SK-N-SH treated with all-trans-retinoic acid at 6 μM for 48 hours (cell line): Measurements from ENCODE around the gene LINC00237.

Experiments
- ATAC-seq: fragments of 200-7000 bp; cut with Tn5 transposase; 3 replicates; pipeline ENCODE4 v1.9.1; 2020; ENCODE audit warnings: mild to moderate bottlenecking, moderate library complexity
- ARNTL ChIP-seq: fragments of 450-650 bp; formaldehyde crosslinking; IDR thresholded peaks from 2 replicates; pipeline ENCODE4 v1.5.0; 2020; ENCODE audit warnings: low read depth, mild to moderate bottlenecking, moderate library complexity, borderline replicate concordance
- CSDC2 ChIP-seq: fragments of 250-450 bp; sonication (Bioruptor Pico); IDR thresholded peaks from 2 replicates; pipeline ENCODE4 v1.5.0; 2020; ENCODE audit warnings: mild to moderate bottlenecking, moderate library complexity
- ESRRG ChIP-seq: fragments of 250-450 bp; sonication (Bioruptor Pico); IDR thresholded peaks from 2 replicates; pipeline ENCODE4 v1.6.1; 2021; ENCODE audit warnings: mild to moderate bottlenecking
- GLIS3 ChIP-seq: fragments of 250-450 bp; sonication (Bioruptor Pico); IDR thresholded peaks from 2 replicates; pipeline ENCODE4 v1.5.0; 2020; ENCODE audit warnings: mild to moderate bottlenecking, moderate library complexity
- ISL1 ChIP-seq: fragments of 250-450 bp; sonication (Bioruptor Pico); IDR thresholded peaks from 2 replicates; pipeline ENCODE4 v2.1.2; 2022; ENCODE audit warnings: mild to moderate bottlenecking, moderate library complexity
- OSR1 ChIP-seq: fragments of 250-450 bp; sonication (Bioruptor Pico); IDR thresholded peaks from 2 replicates; pipeline ENCODE4 v1.8.0; 2022; ENCODE audit warnings: moderate library complexity, mild to moderate bottlenecking, inconsistent platforms
- PPARA ChIP-seq: fragments of 250-450 bp; sonication (Bioruptor Pico); IDR thresholded peaks from 2 replicates; pipeline ENCODE4 v1.5.0; 2020; ENCODE audit warnings: mild to moderate bottlenecking, borderline replicate concordance
- RARB ChIP-seq: fragments of 250-450 bp; sonication (Bioruptor Pico); IDR thresholded peaks from 2 replicates; pipeline ENCODE4 v1.8.0; 2021; ENCODE audit warnings: mild to moderate bottlenecking, moderate library complexity
- SNAI2 ChIP-seq: fragments of 250-450 bp; sonication (Bioruptor Pico); IDR thresholded peaks from 2 replicates; pipeline ENCODE4 v1.5.0; 2020; ENCODE audit warnings: mild to moderate bottlenecking, moderate library complexity
- TCF4 ChIP-seq: fragments of 250-450 bp; sonication (Bioruptor Pico); IDR thresholded peaks from 2 replicates; pipeline ENCODE4 v1.8.0; 2021; ENCODE audit warnings: mild to moderate bottlenecking, moderate library complexity, borderline replicate concordance
- TOX ChIP-seq: fragments of 250-450 bp; sonication (Bioruptor Pico); IDR thresholded peaks from 2 replicates; pipeline ENCODE4 v1.8.0; 2021; ENCODE audit warnings: mild to moderate bottlenecking, moderate library complexity, borderline replicate concordance
- ZFP3 ChIP-seq: fragments of 250-450 bp; sonication (Bioruptor Pico); IDR thresholded peaks from 2 replicates; pipeline ENCODE4 v1.5.0; 2020; ENCODE audit warnings: mild to moderate bottlenecking, moderate library complexity
- ZFP30 ChIP-seq: fragments of 450-650 bp; formaldehyde crosslinking; IDR thresholded peaks from 2 replicates; pipeline ENCODE4 v1.5.0; 2022; ENCODE audit warnings: mild to moderate bottlenecking, moderate library complexity
- ZNF565 ChIP-seq: fragments of 450-650 bp; formaldehyde crosslinking; conservative IDR thresholded peaks from 2 replicates; pipeline ENCODE4 v1.5.0; 2020; ENCODE audit warnings: low read depth, mild to moderate bottlenecking, moderate library complexity
- ZNF70 ChIP-seq: fragments of 450-650 bp; formaldehyde crosslinking; IDR thresholded peaks from 2 replicates; pipeline ENCODE4 v1.5.0; 2020; ENCODE audit warnings: mild to moderate bottlenecking, moderate library complexity
- ZNF8 ChIP-seq: fragments of 450-650 bp; formaldehyde crosslinking; IDR thresholded peaks from 2 replicates; pipeline ENCODE4 v1.5.0; 2020; ENCODE audit warnings: mild to moderate bottlenecking, moderate library complexity
- TF ChIP-seq, protein P1 (sequence below): fragments of 250-450 bp; sonication (Bioruptor Pico); IDR thresholded peaks from 2 replicates; pipeline ENCODE4 v1.5.1; 2021; ENCODE audit warnings: mild to moderate bottlenecking, moderate library complexity
- TF ChIP-seq, protein P2 (sequence below): fragments of 250-450 bp; sonication (Bioruptor Pico); IDR thresholded peaks from 2 replicates; pipeline ENCODE4 v1.8.0; 2020; ENCODE audit warnings: mild to moderate bottlenecking, moderate library complexity, borderline replicate concordance
- TF ChIP-seq, protein P3 (sequence below): fragments of 250-450 bp; sonication (Bioruptor Pico); IDR thresholded peaks from 2 replicates; pipeline ENCODE4 v1.5.0; 2020; ENCODE audit warnings: mild to moderate bottlenecking, moderate library complexity
- TF ChIP-seq, protein P4 (sequence below): fragments of 250-450 bp; sonication (Bioruptor Pico); IDR thresholded peaks from 2 replicates; pipeline ENCODE4 v1.8.0; 2021; ENCODE audit warnings: low read depth, mild to moderate bottlenecking, moderate library complexity, borderline replicate concordance
- TF ChIP-seq, protein P5 (sequence below): fragments of 250-450 bp; sonication (Bioruptor Pico); IDR thresholded peaks from 2 replicates; pipeline ENCODE4 v1.5.1; 2020; ENCODE audit warnings: low read depth, mild to moderate bottlenecking, moderate library complexity

LINC00237 gene

DNA sequence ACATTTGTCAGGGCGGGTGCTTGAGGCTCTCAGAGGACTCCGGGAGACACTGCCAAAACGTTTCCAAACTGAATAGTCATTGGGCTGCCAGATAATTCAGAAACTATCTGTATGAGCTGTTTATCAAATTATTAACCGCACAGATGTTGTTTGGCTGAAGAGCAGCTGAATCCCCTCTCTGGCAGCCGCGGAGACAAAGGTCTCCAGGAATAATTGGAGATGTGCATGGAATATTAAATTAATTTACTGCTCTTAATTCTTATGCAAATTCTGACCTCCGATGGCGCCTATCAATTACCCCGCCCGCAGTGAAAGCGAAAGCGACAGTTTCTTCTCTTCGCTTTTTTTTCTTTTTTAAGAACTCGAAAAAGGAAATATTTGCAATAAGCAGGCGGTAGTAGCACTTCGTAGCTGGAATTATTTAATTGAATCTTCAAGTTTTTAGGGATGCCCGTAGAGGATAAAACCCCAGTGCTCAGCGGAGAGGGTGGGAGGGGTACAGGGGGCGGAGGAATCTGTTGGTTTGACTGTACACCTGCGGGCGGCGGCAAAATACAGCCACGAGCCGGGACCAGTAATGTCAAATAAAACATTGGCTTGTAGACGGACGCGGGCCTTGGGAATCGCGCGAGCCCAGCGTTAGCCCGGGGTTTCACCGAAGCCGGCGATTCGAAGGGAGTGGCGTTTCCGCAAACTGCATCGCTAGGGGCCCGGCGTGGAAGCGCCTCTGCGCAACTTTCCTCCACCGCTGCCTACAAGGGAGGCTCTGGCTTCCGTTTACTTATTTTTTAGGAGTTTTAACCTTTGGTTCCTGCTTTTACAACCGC, 6.2 kb downstream of the LINC00237 start:
- peak; percentile 28; the same call in 2 of the 3 replicates for ATAC-seq

DNA sequence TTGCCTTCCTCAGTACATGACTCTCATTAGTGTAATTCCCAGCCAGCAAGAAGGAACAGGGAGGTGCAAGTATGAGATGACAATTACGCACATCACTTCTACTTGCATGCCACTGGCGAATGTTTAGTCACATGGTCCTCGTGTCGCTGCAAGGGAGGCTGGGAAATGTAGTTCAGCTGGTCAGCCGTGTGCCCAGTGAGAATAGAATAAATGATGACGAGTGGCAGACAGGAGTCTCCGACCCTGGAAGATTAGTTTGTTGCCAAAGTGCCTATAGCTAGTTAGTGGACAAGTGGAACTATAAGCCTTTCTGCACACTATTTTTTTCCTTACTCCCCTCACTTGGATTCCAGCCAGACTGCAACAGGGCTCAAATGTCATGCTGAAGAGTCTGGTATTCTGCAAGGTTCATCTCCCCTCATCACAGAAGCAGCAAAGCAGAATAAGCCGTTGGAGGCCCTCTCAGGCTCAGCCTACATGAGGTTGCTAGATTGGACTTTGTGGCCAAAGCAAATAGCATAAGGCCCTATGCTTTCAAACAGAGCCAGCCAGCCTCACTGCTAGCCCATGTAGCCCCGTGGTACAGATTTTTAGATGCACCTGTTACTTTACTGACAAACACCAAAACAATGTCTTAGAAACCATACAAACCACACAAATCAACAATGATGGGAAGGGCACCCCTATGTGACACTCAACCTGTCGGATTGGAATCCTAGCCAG, 9.7 kb downstream of the LINC00237 start:
- TF ChIP-seq ZFP30 (CRISPR knock-in tag), result no peak
- TF ChIP-seq ZNF70 (CRISPR knock-in tag), result no peak

More for the DNA sequence above, 6.2 kb downstream of the LINC00237 start:
- TF ChIP-seq ZFP3 (CRISPR knock-in tag) (no peak), TOX (CRISPR knock-in tag) (no peak), PPARA (CRISPR knock-in tag) (no peak), RARB (CRISPR knock-in tag) (no peak), ZNF565 (CRISPR knock-in tag) (no peak), OSR1 (CRISPR knock-in tag) (no peak), ISL1 (CRISPR knock-in tag) (no peak), CSDC2 (CRISPR knock-in tag) (no peak), ESRRG (CRISPR knock-in tag) (no peak), GLIS3 (no peak), SNAI2 (CRISPR knock-in tag) (no peak), TCF4 (no peak), ZNF70 (CRISPR knock-in tag) (no peak), ARNTL (CRISPR knock-in tag) (no peak), ZNF8 (no peak)
- TF ChIP-seq, protein P1, sequence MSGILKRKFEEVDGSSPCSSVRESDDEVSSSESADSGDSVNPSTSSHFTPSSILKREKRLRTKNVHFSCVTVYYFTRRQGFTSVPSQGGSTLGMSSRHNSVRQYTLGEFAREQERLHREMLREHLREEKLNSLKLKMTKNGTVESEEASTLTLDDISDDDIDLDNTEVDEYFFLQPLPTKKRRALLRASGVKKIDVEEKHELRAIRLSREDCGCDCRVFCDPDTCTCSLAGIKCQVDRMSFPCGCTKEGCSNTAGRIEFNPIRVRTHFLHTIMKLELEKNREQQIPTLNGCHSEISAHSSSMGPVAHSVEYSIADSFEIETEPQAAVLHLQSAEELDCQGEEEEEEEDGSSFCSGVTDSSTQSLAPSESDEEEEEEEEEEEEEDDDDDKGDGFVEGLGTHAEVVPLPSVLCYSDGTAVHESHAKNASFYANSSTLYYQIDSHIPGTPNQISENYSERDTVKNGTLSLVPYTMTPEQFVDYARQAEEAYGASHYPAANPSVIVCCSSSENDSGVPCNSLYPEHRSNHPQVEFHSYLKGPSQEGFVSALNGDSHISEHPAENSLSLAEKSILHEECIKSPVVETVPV (CRISPR knock-in tag), result no peak
- TF ChIP-seq, protein P2, sequence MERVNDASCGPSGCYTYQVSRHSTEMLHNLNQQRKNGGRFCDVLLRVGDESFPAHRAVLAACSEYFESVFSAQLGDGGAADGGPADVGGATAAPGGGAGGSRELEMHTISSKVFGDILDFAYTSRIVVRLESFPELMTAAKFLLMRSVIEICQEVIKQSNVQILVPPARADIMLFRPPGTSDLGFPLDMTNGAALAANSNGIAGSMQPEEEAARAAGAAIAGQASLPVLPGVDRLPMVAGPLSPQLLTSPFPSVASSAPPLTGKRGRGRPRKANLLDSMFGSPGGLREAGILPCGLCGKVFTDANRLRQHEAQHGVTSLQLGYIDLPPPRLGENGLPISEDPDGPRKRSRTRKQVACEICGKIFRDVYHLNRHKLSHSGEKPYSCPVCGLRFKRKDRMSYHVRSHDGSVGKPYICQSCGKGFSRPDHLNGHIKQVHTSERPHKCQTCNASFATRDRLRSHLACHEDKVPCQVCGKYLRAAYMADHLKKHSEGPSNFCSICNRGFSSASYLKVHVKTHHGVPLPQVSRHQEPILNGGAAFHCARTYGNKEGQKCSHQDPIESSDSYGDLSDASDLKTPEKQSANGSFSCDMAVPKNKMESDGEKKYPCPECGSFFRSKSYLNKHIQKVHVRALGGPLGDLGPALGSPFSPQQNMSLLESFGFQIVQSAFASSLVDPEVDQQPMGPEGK (CRISPR knock-in tag), result no peak
- TF ChIP-seq, protein P3, sequence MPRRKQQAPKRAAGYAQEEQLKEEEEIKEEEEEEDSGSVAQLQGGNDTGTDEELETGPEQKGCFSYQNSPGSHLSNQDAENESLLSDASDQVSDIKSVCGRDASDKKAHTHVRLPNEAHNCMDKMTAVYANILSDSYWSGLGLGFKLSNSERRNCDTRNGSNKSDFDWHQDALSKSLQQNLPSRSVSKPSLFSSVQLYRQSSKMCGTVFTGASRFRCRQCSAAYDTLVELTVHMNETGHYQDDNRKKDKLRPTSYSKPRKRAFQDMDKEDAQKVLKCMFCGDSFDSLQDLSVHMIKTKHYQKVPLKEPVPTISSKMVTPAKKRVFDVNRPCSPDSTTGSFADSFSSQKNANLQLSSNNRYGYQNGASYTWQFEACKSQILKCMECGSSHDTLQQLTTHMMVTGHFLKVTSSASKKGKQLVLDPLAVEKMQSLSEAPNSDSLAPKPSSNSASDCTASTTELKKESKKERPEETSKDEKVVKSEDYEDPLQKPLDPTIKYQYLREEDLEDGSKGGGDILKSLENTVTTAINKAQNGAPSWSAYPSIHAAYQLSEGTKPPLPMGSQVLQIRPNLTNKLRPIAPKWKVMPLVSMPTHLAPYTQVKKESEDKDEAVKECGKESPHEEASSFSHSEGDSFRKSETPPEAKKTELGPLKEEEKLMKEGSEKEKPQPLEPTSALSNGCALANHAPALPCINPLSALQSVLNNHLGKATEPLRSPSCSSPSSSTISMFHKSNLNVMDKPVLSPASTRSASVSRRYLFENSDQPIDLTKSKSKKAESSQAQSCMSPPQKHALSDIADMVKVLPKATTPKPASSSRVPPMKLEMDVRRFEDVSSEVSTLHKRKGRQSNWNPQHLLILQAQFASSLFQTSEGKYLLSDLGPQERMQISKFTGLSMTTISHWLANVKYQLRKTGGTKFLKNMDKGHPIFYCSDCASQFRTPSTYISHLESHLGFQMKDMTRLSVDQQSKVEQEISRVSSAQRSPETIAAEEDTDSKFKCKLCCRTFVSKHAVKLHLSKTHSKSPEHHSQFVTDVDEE, result no peak
- TF ChIP-seq, protein P4, sequence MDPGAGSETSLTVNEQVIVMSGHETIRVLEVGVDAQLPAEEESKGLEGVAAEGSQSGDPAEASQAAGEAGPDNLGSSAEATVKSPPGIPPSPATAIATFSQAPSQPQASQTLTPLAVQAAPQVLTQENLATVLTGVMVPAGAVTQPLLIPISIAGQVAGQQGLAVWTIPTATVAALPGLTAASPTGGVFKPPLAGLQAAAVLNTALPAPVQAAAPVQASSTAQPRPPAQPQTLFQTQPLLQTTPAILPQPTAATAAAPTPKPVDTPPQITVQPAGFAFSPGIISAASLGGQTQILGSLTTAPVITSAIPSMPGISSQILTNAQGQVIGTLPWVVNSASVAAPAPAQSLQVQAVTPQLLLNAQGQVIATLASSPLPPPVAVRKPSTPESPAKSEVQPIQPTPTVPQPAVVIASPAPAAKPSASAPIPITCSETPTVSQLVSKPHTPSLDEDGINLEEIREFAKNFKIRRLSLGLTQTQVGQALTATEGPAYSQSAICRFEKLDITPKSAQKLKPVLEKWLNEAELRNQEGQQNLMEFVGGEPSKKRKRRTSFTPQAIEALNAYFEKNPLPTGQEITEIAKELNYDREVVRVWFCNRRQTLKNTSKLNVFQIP (CRISPR knock-in tag), result no peak
- TF ChIP-seq, all 23 proteins: peak for 0

DNA sequence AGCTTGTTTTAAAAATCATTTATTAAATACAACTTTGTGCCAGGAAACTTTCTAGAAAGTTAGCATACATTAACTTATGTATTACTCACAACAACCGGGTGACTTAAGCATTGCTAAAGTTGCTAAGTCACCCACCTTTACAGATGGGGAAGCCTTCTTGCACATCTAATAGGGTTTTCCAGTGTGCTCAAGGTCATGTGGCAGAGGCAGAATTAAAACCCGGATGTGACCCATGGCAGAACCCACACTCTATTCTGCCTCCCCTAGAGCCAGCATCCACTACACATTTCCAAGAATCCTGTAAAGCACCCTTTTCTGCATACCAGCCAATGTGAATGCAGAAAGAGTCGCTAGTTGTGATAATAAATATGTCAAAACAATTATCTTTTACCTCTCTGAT, 13.4 kb downstream of the LINC00237 start:
- no peak for ATAC-seq
- TF ChIP-seq RARB (CRISPR knock-in tag), result no peak
- no peak for TF ChIP-seq ZNF8

More for the DNA sequence above, 9.7 kb downstream of the LINC00237 start:
- ATAC-seq, result peak; percentile 88

DNA sequence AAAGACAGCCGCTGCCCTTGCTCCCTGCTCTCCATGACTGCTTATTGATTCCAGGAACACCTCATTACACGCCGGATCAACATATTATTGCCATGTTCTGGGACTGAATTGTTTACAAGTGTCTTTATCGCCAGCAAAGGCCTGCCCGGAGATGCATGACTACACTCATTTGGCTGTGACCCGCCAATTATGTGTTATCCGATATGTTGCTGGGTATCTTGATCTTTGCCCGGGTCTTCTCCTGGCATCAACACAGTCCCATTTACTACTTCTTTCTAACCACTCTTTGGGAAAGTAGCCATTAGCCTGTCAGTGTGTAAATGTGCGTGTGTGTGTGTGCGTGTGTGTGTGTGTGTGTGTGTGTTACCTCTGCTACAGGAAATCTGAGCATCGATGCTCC, 15.4 kb downstream of the LINC00237 start:
- no peak for ATAC-seq
- TF ChIP-seq TCF4 (no peak), ZNF8 (no peak), GLIS3 (no peak), PPARA (CRISPR knock-in tag) (no peak), ISL1 (CRISPR knock-in tag) (no peak), RARB (CRISPR knock-in tag) (no peak), ZFP30 (CRISPR knock-in tag) (no peak), ARNTL (CRISPR knock-in tag) (no peak), ZNF70 (CRISPR knock-in tag) (no peak)
- TF ChIP-seq, protein P1 (CRISPR knock-in tag), result no peak
- TF ChIP-seq, protein P5, sequence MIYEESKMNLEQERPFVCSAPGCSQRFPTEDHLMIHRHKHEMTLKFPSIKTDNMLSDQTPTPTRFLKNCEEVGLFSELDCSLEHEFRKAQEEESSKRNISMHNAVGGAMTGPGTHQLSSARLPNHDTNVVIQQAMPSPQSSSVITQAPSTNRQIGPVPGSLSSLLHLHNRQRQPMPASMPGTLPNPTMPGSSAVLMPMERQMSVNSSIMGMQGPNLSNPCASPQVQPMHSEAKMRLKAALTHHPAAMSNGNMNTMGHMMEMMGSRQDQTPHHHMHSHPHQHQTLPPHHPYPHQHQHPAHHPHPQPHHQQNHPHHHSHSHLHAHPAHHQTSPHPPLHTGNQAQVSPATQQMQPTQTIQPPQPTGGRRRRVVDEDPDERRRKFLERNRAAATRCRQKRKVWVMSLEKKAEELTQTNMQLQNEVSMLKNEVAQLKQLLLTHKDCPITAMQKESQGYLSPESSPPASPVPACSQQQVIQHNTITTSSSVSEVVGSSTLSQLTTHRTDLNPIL (CRISPR knock-in tag), result no peak
